ENCODE results near the gene LZTS3. TPM values are rescaled to one million over a fixed set of nuclear protein-coding genes. Genes with fewer than 3 reads are reported as not detected.

Gene LZTS3
- total and polyA plus RNA-seq, 2 of the 8 experiments (the other 6 are each of a cell fraction or from before 2014, with no cell fraction given), result 31.8 to 33.5 TPM

DNA sequence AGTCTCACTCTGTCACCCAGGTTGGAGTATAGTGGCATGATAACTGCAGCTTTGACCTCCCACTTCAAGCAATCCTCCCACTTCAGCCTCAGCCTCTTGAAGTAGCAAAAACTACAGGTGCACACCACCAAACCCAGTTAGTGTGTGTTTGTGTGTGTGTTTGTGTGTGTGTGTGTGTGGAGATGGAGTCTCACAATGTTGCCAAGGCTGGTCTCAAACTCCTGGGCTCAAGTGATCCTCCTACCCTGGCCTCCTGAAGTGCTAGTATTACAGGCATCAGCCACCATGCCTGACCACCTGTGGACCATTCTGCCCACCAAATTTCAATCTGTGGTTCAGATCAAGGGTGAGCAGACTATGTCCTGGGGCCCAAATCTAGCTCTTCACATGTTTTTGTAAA, 22.4 kb downstream of the LZTS3 start (continued):
- TF ChIP-seq PHF8 (conservative IDR thresholded peaks at IDR 0.05; ENCODE audit: low read depth, low read length), result no peak
- no peak for TF ChIP-seq USF2 (IDR thresholded peaks at IDR 0.05; ENCODE audit: low read length)

Data from H1 (cell line).